Measurements from ENCODE around the gene TANC1. TPM values are rescaled to one million over a fixed set of nuclear protein-coding genes. Genes with fewer than 3 reads are reported as not detected.

The TANC1 gene
- total RNA-seq, 2 donors from 2014 or later = 70.1 to 86.1 TPM

GRCh38 chr2:159070235-159070634, 101.8 kb downstream of the TANC1 start:
- H3K4me1 ChIP-seq (ENCODE audit: control insufficient read depth in 1 of 2, low read depth in 2 of 2) = peaks cover 6 to 29% of the 10 kb centered on the region in 2 donors
- DNase-seq (ENCODE audit: low spot score) = no peak
- no peaks in the 10 kb centered on the region for H3K9me3 ChIP-seq
- no peaks in the 10 kb centered on the region for H3K27me3 ChIP-seq (replicated peaks; ENCODE audit: insufficient read depth)
- no peak for TF ChIP-seq CTCF (IDR thresholded peaks at IDR 0.05)
- no peak for ATAC-seq (ENCODE audit: insufficient number of reproducible peaks, low FRiP score, low read depth)
- no peak overlapping the region for H3K4me3 ChIP-seq
- no peaks in the 10 kb centered on the region for H3K36me3 ChIP-seq
- H3K27ac ChIP-seq = no peak overlapping the region

GRCh38 chr2:159071190-159071915, 102.9 kb downstream of the TANC1 start:
- TF ChIP-seq CTCF (IDR thresholded peaks at IDR 0.05) = no peak
- peaks cover 13 to 28% of the 10 kb centered on the region in 2 donors for H3K4me1 ChIP-seq (ENCODE audit: control insufficient read depth in 1 of 2, low read depth in 2 of 2)
- peak overlapping the region in 1 of 2 donors; percentile 2 for H3K27ac ChIP-seq
- H3K4me3 ChIP-seq = no peak overlapping the region
- DNase-seq (ENCODE audit: low spot score) (no peak), ATAC-seq (ENCODE audit: insufficient number of reproducible peaks, low FRiP score, low read depth) (no peak)
- no peaks in the 10 kb centered on the region for H3K36me3 ChIP-seq
- H3K27me3 ChIP-seq (replicated peaks; ENCODE audit: insufficient read depth) = no peaks in the 10 kb centered on the region
- no peaks in the 10 kb centered on the region for H3K9me3 ChIP-seq

GRCh38 chr2:159072795-159073194, 104.4 kb downstream of the TANC1 start:
- Histone ChIP-seq H3K36me3 (no peaks in the 10 kb centered on the region), H3K4me3 (no peak overlapping the region), H3K9me3 (no peaks in the 10 kb centered on the region), H3K27ac (peak overlapping the region in 1 of 2 donors; percentile 10), H3K4me1 (ENCODE audit: control insufficient read depth in 1 of 2, low read depth in 2 of 2) (peaks cover 16 to 35% of the 10 kb centered on the region in 2 donors), H3K27me3 (replicated peaks; ENCODE audit: insufficient read depth) (no peaks in the 10 kb centered on the region)
- no peak for ATAC-seq (ENCODE audit: insufficient number of reproducible peaks, low FRiP score, low read depth)
- DNase-seq (ENCODE audit: low spot score) = no peak
- no peak for TF ChIP-seq CTCF (IDR thresholded peaks at IDR 0.05)

DNA sequence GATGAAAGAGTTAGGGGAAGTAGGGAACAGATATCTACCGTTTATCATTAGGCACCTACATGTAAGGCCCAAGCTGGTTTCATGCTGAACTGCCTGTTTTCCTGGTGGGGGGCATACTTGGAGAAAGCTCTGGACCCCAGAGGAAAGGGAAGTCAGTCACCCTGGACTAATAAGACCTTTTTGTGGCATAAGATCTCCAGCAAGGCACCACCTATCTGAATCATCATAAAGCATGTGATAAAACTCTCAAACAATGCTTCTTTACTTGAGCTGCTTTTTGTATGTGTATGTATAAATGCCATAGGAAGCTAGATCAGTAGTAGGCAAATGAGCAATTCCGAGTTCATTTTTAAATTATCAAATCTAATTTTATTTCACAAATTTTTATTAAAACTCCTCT, 104.8 kb downstream of the TANC1 start:
- Histone ChIP-seq H3K36me3 (no peaks in the 10 kb centered on the region), H3K4me3 (no peak overlapping the region), H3K27ac (peak overlapping the region in 1 of 2 donors; percentile 10), H3K27me3 (replicated peaks; ENCODE audit: insufficient read depth) (no peaks in the 10 kb centered on the region), H3K9me3 (no peaks in the 10 kb centered on the region), H3K4me1 (ENCODE audit: control insufficient read depth in 1 of 2, low read depth in 2 of 2) (peaks cover 16 to 35% of the 10 kb centered on the region in 2 donors)
- no peak for TF ChIP-seq CTCF (IDR thresholded peaks at IDR 0.05)
- ATAC-seq (ENCODE audit: insufficient number of reproducible peaks, low FRiP score, low read depth) (no peak), DNase-seq (ENCODE audit: low spot score) (no peak)

- no peaks in the 10 kb centered on the region for H3K9me3 ChIP-seq
- H3K27me3 ChIP-seq (replicated peaks; ENCODE audit: insufficient read depth) = no peaks in the 10 kb centered on the region
- TF ChIP-seq CTCF (IDR thresholded peaks at IDR 0.05) = no peak
- no peaks in the 10 kb centered on the region for H3K36me3 ChIP-seq
- no peak overlapping the region for H3K4me3 ChIP-seq
- peaks cover 14 to 27% of the 10 kb centered on the region in 2 donors for H3K4me1 ChIP-seq (ENCODE audit: control insufficient read depth in 1 of 2, low read depth in 2 of 2)
- DNase-seq (ENCODE audit: low spot score) = no peak
- no peak overlapping the region for H3K27ac ChIP-seq
- no peak for ATAC-seq (ENCODE audit: insufficient number of reproducible peaks, low FRiP score, low read depth)
Measured at GRCh38 chr2:159074605-159075004, 106.2 kb downstream of the TANC1 start.

Data from thoracic aorta (tissue), 2 donors.